Stomach (tissue), 9 donors: ENCODE measurements around the gene LRP1B. TPM values are rescaled to one million over a fixed set of nuclear protein-coding genes. Genes with fewer than 3 reads are reported as not detected.

Experiments
- DNase-seq, 2 donors: peaks; one replicate each; pipeline versions ENCODE4 v3.0.0 to v3.0.0-alpha.2; 2013 to 2019
- H3K27ac ChIP-seq, 5 donors: fragments of 200-600 bp in 4 of 5; sonication (generic) in 4 of 5; one replicate each; pipeline ENCODE4 v1.5.1; 2013 to 2019; ENCODE audit warnings: mild to moderate bottlenecking in 1 of 5, moderate library complexity in 1 of 5
- H3K27me3 ChIP-seq, 3 donors: fragments of 200-600 bp; sonication (generic); one replicate each; pipeline ENCODE4 v1.5.1; 2017 to 2019; ENCODE audit warnings: mixed run types in 1 of 3
- H3K36me3 ChIP-seq, 4 donors: fragments of 200-600 bp; sonication (generic); 1 replicate in 3 of 4; 2 replicates in 1 of 4; pipeline ENCODE4 v1.5.1; 2016 to 2019
- H3K4me1 ChIP-seq, 4 donors: fragments of 200-600 bp; sonication (generic); one replicate each; pipeline ENCODE4 v1.5.1; 2016 to 2019
- H3K4me3 ChIP-seq, 4 donors: fragments of 200-600 bp; sonication (generic) in 3 of 4; one replicate each; pipeline ENCODE4 v1.5.1; 2016 to 2019; ENCODE audit warnings: mild to moderate bottlenecking in 1 of 4
- H3K9me3 ChIP-seq, 4 donors: fragments of 200-600 bp; sonication (generic); one replicate each; pipeline ENCODE4 v1.5.1; 2016 to 2019
- EP300 ChIP-seq: sonication (generic); formaldehyde crosslinking; IDR thresholded peaks from one replicate; pipeline ENCODE4 v1.6.1; 2017; ENCODE audit warnings: antibody characterized with exemption
- POLR2A ChIP-seq, 4 donors: fragments of 450-650 bp; IDR thresholded peaks; one replicate each; pipeline ENCODE4 v1.6.1; 2016; ENCODE audit warnings: antibody characterized with exemption in 4 of 4, control low read depth in 2 of 4, mild to moderate bottlenecking in 1 of 4, moderate library complexity in 1 of 4
- POLR2AphosphoS5 ChIP-seq, 3 donors: sonication (generic); formaldehyde crosslinking; IDR thresholded peaks; one replicate each; pipeline ENCODE4 v1.6.1; 2016; ENCODE audit warnings: antibody characterized with exemption in 3 of 3
- WGBS, 5 donors: extraction: QIAGEN DNeasy Blood & Tissue Kit in 3 of 5; methylation state at CpG; one replicate each; pipeline versions ENCODE4 v1.1.5 to v1.1.7; 2013 to 2018; 5-methylcytosine and 5-hydroxymethylcytosine counted together
- intact Hi-C: fragments of 100-400 bp; cut with DNase I; formaldehyde crosslinking; loops from one replicate; pipeline ENCODE4 v1.15.1; 2023; ENCODE audit warnings: low total_unique reads
- polyA plus RNA-seq, 3 donors: library from polyadenylated mRNA; stranded (reverse); fragments of 200-250 nt; gene quantifications; one replicate each; pipeline ENCODE4 v1.2.3, GENCODE V29; 2013
- total RNA-seq, 5 donors: library from RNA; depleted of rRNA; stranded (reverse); fragments of >200 nt; gene quantifications; one replicate each; pipeline versions ENCODE4 v1.1.0 to v1.2.3, GENCODE V29; 2014 to 2016
- TF ChIP-seq, protein P1 (sequence below), 7 experiments: fragments of 450-650 bp in 4 of 7; fragments of 200-600 bp in 3 of 7; sonication (generic) in 3 of 7; IDR thresholded peaks; one replicate each; pipeline ENCODE4 v1.5.1; 2016 to 2019; ENCODE audit warnings: antibody characterized with exemption in 7 of 7, control low read depth in 2 of 7, mild to moderate bottlenecking in 1 of 7
- donor health status: healthy with polysubstance abuse.
- donor health status: Bipolar disorder and iron deficiency.
- donor health status: healthy.

The LRP1B gene
- total and polyA plus RNA-seq, 8 donors: under 0.01 to 9.0 (median 0.38) TPM

DNA sequence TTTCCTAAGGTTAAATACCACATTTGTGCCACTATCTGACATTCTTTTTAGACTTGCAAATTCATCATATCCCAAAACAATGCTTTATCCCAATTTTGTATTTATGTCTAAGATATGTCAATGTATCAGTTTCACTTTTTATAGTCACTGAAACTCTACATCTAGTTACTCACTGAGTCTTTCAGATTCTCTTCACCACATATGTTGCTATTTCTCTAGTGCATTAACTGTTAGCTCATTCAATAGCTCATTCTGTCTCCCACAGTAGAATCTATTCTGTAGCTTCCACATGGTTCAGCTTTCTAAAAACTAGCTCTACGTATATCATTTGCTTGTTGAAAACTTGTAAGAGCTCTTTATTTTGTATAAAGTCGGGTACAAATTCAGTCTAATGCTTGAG, 1930.1 kb downstream of the LRP1B start:
- intact Hi-C loops: no loop called here
- H3K27me3 ChIP-seq: no peaks in the 10 kb centered on the region
- H3K27ac ChIP-seq: no peak overlapping the region
- WGBS, 5 donors: 65 to 85% (median 84%) methylated on average over 2 of the region's 2 CpGs
- H3K9me3 ChIP-seq: no peaks in the 10 kb centered on the region
- no peak for DNase-seq
- H3K36me3 ChIP-seq: no peaks in the 10 kb centered on the region
- H3K4me3 ChIP-seq: no peak overlapping the region
- TF ChIP-seq, protein P1, sequence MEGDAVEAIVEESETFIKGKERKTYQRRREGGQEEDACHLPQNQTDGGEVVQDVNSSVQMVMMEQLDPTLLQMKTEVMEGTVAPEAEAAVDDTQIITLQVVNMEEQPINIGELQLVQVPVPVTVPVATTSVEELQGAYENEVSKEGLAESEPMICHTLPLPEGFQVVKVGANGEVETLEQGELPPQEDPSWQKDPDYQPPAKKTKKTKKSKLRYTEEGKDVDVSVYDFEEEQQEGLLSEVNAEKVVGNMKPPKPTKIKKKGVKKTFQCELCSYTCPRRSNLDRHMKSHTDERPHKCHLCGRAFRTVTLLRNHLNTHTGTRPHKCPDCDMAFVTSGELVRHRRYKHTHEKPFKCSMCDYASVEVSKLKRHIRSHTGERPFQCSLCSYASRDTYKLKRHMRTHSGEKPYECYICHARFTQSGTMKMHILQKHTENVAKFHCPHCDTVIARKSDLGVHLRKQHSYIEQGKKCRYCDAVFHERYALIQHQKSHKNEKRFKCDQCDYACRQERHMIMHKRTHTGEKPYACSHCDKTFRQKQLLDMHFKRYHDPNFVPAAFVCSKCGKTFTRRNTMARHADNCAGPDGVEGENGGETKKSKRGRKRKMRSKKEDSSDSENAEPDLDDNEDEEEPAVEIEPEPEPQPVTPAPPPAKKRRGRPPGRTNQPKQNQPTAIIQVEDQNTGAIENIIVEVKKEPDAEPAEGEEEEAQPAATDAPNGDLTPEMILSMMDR (IDR thresholded peaks at IDR 0.05): no peak
- no peak for TF ChIP-seq POLR2A (IDR thresholded peaks at IDR 0.05)
- H3K4me1 ChIP-seq: no peaks in the 10 kb centered on the region

DNA sequence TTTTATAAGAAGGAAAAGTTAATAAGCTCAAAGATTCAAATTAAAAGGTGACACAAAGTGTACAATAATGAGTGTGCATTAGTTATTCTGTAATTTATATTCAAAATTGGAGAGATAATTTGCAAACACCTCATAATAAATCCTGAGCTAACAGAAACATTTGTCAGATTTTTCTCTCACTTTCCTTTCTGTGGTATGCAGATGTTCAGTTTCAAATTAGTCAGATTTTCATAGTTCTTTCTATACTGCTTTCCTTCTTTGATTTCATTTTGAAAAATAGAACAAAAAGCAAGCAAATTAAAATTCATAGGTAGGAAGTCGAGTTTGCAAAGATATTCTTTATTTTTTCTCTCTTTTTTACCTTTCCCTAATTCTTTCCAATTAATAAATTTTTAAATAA, 1930.5 kb downstream of the LRP1B start:
- H3K4me1 ChIP-seq: no peaks in the 10 kb centered on the region
- H3K9me3 ChIP-seq: no peaks in the 10 kb centered on the region
- 43 to 72% (median 61%) methylated on average over 1 of the region's 1 CpG for WGBS, 5 donors
- H3K4me3 ChIP-seq: no peak overlapping the region
- no peaks in the 10 kb centered on the region for H3K36me3 ChIP-seq
- intact Hi-C loops: no loop called here
- no peak for TF ChIP-seq POLR2A (IDR thresholded peaks at IDR 0.05)
- TF ChIP-seq POLR2AphosphoS5 (IDR thresholded peaks at IDR 0.05): no peak
- TF ChIP-seq, protein P1 (IDR thresholded peaks at IDR 0.05): no peak
- no peak for TF ChIP-seq EP300
- no peak overlapping the region for H3K27ac ChIP-seq
- no peaks in the 10 kb centered on the region for H3K27me3 ChIP-seq
- no peak for DNase-seq

DNA sequence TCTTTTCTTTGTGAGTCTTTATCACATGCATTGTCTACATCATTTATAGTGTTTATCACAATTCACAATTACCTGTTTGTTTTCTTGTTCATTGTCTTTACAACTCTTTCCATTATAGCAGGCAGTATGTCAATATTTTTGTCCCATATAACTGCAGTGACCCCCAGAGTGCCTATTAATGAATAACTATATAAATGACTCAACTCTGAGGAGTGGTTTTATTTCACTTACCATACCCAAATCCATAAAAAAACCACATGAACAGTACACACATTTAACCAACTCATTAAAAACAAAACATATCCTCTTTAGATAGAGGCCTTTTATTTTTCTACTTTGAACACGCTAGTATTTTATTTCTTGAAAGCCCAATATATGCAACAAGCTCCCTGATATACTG, 1931.5 kb downstream of the LRP1B start:
- Histone ChIP-seq H3K4me1 (no peaks in the 10 kb centered on the region), H3K36me3 (no peaks in the 10 kb centered on the region), H3K9me3 (no peaks in the 10 kb centered on the region), H3K4me3 (no peak overlapping the region), H3K27me3 (no peaks in the 10 kb centered on the region), H3K27ac (no peak overlapping the region)
- 0 to 90% (median 76%) methylated on average over 1 of the region's 1 CpG for WGBS, 5 donors
- intact Hi-C loops: no loop called here
- no peak for TF ChIP-seq POLR2AphosphoS5 (IDR thresholded peaks at IDR 0.05)
- TF ChIP-seq EP300: no peak
- TF ChIP-seq, protein P1 (IDR thresholded peaks at IDR 0.05): no peak
- TF ChIP-seq POLR2A (IDR thresholded peaks at IDR 0.05): no peak
- DNase-seq: no peak

DNA sequence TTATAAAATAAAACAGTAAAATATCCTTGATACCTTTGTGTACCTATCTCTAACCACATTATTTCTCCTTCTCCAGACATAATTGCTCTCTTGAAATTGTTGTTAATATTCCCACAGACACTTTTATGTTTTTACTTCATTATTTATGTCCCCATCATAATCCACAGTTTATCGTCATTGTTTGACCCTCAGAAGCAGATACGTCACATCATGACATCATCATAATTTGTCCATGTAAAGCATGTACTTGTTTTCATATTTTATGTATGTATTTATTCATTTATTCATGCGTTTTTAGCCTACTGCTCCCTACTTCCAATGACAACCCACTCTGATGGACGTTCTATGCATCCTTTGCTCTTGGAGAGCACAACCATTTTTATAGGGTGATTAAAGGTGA, 1943.7 kb downstream of the LRP1B start:
- Histone ChIP-seq H3K27ac (no peak overlapping the region), H3K27me3 (no peaks in the 10 kb centered on the region), H3K36me3 (no peaks in the 10 kb centered on the region), H3K4me1 (no peaks in the 10 kb centered on the region), H3K4me3 (no peak overlapping the region), H3K9me3 (no peaks in the 10 kb centered on the region)
- intact Hi-C loops: no loop called here
- WGBS, 5 donors: 88 to 91% (median 88%) methylated on average over 4 of the region's 4 CpGs
- DNase-seq: no peak
- TF ChIP-seq POLR2A (IDR thresholded peaks at IDR 0.05) (no peak), EP300 (no peak), POLR2AphosphoS5 (IDR thresholded peaks at IDR 0.05) (no peak)
- TF ChIP-seq, protein P1 (IDR thresholded peaks at IDR 0.05): no peak
